ENCODE data around the gene ANTXR1.

The ANTXR1 gene

DNA sequence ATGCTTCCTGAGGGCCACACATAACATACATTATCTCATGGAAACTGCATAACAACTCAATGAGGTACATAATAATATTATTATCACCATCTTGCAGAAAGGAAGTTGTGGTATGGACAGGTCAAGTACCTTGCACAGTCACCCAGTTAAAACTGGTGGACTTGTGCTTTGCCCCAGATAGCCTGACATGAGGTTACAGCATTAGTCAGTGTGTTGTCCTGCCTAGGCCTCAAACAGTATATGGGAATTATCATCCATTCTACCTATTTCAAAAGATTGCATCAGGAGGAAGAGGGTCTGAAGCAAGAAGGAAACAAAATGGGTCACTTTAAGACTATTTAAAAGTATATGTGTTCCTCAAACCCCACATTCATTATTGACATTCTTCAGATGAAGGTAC is 5.4 kb upstream of the ANTXR1 start:
- DNase-seq = no peak

GRCh38 chr2:69010437-69011194 is 2.4 kb upstream of the ANTXR1 start:
- no peak for DNase-seq

- DNase-seq = no peak
Measured at GRCh38 chr2:69011611-69012157, 1.3 kb upstream of the ANTXR1 start.

GRCh38 chr2:69012310-69013141 is 453 bp upstream of the ANTXR1 start:
- peak; percentile 73 for DNase-seq

- DNase-seq = peak; percentile 36
Measured at GRCh38 chr2:69013840-69014821, 1.2 kb downstream of the ANTXR1 start.

- no peak for DNase-seq
Measured at GRCh38 chr2:69017080-69017479, 4.1 kb downstream of the ANTXR1 start.

GRCh38 chr2:69017835-69018234 is 4.9 kb downstream of the ANTXR1 start:
- no peak for DNase-seq

DNA sequence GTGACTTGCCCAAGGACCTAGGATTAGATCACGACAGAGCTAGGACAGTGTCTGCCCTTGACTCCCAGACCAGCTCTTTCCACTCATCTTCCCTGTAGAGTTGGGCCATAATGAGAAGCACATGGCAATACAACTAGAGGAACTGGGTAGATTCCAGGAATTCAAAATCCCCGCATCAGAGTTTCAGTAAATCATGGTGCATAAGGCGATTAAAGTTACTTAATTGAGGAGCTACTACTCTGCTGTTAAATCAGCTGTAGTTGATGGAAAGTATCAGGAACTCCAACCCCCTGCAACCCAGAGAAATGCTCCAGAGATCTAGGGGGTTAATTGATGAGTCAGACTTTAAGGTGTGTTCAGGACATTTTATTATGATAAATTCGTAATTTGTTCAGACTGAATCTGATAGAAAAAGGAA is 5.7 kb downstream of the ANTXR1 start:
- no peak for DNase-seq

GRCh38 chr2:69020496-69021426 is 7.8 kb downstream of the ANTXR1 start:
- DNase-seq = no peak

GRCh38 chr2:69021727-69022126 is 8.7 kb downstream of the ANTXR1 start:
- DNase-seq = no peak

- DNase-seq = no peak
Measured at GRCh38 chr2:69022548-69022947, 9.6 kb downstream of the ANTXR1 start.

GRCh38 chr2:69023236-69023635 is 10.3 kb downstream of the ANTXR1 start:
- no peak for DNase-seq

DNA sequence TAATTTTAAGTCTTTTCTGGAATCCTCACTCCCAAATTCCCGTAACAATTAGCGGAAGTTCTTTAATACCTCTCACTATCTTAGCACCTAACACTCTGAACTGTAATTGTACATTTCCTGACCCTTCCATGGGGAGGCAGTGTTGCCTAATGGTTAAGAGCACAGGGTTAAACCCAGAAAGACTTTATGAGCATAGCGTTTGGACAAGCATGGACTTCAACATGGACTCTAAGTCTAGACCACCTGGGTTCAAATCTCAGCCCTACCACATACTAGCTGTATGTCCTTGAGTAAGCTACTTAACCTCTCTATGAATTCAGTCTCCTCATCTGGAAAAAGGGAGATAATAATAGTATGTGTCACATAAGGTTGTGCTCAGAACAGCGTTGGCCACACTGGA is 13.0 kb downstream of the ANTXR1 start:
- peak; percentile 54 for DNase-seq

DNA sequence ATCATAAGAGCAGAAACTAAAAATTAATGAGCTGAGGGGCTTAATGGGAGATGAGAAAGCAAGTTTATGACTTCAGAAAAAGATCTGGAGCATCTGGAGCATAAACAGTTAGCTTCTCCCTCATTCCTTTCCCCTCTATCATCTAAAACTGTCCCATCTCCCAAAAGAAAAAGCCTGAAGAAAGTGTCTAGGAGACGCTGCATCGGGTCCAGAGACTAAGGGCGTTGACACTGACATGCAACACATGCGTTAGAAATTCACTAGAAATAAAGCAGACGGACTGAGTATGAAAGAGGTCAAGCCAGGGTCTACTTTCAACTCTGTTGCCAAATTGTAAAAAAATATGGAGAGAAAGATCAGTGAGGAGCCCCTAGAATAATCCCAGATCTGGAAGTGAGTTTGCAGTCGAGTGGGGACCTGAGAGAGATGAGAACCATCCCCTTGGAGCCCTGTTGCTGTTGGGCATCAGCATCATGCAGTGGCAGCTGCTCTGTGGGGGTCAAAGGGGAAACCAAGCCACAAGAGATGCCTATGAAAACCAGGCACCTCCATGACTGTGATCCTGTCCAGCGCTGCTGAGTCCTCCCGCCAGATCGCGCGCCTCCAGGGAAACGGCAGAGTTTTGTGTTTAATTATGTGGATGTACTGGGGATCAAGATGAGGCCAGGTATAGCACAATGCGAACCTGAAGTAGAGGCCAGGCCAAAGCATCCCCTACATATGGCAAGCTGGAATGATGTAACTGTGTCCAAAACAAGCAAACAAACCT is 13.9 kb downstream of the ANTXR1 start:
- DNase-seq = no peak

GRCh38 chr2:69030800-69031428 is 17.9 kb downstream of the ANTXR1 start:
- no peak for DNase-seq

- no peak for DNase-seq
Measured at GRCh38 chr2:69031466-69031865, 18.5 kb downstream of the ANTXR1 start.

- DNase-seq = no peak
Measured at GRCh38 chr2:69032336-69032735, 19.4 kb downstream of the ANTXR1 start.

- no peak for DNase-seq
Measured at GRCh38 chr2:69033461-69034095, 20.6 kb downstream of the ANTXR1 start.

DNA sequence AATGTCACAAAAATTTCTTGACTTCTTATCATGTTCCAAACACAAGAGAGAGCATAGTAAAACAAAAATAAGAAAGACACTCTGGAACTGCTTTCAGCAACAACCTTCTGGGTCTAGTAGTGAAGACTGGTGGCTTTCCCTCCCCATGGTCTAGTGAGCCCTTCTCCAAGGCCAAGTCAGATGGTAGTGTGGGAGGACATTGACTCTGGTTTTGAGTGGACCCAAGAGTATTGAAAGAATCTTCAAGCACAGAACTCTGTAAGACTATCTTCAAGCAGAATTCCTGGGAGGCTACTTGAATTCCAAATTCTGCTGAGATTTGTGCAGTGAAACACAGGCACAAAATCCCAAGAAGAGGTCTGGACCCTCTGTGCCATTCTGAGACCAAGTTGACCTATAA is 21.1 kb downstream of the ANTXR1 start:
- DNase-seq = no peak

GRCh38 chr2:69034845-69035244 is 21.9 kb downstream of the ANTXR1 start:
- no peak for DNase-seq
